ENCODE measurements around the gene WAC.

DNA sequence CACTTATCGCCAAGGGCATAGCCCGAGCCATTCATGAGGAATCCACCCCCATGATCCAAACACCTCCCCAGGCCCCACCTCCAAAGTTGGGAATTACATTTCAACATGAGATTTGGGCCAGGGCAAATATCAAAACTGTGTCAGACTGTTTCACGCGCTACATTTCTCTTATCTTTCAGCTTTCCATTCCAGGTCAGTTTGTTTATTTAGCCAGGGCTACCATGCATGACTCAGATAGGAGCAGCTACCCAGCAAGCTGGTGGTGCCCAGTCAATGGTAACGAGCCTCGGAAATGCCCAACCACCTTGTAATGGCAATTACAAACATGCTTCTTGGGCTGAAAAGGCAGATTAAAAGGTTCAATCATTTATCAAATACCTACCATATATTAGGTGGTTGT is 100.8 kb downstream of the WAC start:
- TF ChIP-seq POLR2A (IDR thresholded peaks at IDR 0.05) = no peak
- TF ChIP-seq, protein P1, sequence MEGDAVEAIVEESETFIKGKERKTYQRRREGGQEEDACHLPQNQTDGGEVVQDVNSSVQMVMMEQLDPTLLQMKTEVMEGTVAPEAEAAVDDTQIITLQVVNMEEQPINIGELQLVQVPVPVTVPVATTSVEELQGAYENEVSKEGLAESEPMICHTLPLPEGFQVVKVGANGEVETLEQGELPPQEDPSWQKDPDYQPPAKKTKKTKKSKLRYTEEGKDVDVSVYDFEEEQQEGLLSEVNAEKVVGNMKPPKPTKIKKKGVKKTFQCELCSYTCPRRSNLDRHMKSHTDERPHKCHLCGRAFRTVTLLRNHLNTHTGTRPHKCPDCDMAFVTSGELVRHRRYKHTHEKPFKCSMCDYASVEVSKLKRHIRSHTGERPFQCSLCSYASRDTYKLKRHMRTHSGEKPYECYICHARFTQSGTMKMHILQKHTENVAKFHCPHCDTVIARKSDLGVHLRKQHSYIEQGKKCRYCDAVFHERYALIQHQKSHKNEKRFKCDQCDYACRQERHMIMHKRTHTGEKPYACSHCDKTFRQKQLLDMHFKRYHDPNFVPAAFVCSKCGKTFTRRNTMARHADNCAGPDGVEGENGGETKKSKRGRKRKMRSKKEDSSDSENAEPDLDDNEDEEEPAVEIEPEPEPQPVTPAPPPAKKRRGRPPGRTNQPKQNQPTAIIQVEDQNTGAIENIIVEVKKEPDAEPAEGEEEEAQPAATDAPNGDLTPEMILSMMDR (IDR thresholded peaks at IDR 0.05) = no peak
